Measurements from ENCODE around the gene ACCS.

Gene ACCS

DNA sequence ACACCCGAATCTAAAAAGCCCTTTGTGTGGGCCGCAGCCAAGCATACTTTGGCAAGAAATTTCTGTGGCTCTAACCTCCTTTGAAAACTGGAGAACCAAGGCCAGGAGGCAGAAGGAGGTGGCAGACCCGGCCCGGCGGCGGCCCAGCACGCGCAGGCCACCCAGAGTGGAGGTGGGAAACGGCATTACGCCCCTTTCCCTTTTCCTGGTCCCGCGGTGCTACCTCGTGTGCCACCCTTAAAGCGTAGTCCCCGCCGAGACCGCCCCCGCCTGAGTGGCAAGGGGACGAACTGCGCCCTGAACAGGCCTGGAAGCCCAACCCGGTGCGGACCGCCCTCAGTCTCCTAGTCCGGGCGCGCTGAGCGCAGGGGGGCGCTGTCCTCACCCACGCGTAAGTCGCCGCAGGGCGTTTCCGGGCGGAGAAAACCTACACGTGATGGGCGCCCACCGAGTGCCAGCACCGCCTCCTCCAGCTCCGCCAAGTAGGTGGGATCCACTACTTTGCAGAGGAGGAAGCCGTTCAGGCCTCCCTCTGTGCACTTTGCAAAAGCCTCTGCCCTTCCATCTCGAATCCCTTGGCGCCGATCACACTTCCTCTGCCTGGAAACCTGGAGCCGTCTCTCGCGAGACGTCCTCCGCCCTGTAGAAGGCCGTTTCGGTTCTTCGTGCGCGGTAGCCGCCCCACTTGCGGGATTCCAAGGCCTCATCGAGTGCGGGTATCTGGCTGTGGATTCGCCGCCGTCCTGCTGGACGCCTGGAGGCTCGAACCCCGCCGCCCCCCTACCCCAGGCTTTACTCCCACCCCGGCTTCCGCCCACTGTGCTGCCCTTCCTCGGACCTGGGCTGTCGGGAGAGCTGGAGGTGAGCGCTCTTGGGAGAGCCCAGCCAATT lies at the start of gene ACCS:
ACCS (plus strand) TSS at position 430 of the 891 bp plus-strand sequence. CDS start 1,358 bp downstream, outside the sequence.
- peak; percentile 80 for DNase-seq

DNA sequence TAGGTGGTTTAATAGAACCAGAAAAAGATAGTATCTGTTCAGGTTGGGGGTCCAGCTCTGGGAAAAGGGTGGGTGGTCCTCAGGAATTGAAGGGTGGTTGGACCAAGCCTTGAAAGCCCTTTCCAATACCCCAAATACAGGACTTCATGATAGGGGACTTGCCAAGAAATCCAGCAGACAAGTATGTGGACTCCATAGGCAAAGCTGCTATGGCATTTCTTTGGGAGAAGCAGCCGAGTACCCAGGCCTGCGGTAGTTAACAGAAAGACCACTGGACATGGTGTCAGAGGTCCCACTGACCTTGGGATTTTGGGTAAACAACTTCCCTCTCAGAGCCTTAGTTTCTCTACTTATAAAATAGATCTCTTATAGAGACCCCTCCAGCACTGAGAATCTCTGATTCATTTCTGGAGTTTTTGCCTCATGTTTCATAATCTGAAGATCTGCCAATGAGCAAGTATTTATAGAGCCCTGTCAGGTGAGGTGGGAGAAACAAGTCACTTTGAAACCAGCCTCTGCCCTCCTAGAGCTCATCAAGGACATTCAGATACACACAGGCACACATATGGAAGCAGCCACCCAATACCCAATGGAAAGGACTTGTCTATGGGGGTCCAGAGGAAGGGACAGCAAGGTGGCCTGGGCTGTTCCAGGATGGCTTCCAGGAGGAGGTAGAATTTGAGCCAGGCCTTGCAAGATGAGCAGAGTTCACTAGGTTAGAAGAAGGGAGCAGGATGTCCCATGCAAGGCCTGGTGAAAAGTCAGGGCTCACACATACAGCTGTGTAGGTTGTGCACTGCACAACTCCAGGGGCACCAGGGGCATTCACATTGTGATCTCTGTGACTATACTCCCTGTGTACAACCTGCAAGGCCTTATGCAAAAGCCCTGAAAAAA lies 49.3 kb upstream of the ACCS start:
- DNase-seq: no peak

DNA sequence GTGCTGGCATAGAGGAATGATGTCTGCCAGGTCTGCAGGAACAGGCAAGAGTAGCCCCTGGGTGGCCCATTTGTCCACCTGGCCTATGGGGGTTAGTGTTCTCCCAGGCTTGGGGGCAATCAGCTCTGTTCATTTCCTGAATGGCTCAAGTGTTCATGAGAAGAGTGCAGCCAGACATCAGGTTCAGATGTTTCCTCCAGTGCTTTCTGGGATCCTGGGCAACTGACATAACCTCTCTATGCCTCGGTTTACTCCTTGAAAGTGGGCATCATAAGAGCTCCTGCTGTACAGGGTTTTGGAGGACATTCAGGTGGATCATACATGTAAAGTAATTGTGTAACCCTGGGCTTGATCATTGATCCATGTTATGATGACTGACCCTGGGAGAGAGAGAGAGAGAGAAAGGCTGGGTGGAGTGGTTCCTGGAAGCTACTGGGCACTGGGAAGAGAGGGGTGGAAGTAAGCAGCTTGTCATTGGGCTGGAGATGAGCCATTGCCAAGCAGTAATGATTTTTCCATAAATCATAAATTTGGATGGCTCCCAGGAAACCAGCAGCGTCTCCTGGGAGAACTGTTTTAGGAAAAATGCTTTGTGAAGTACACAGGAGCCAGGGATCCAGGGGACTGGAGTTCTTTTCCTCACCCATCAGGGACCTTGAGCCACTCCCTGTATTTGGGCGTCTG lies 48.5 kb upstream of the ACCS start:
- no peak for DNase-seq

- DNase-seq: no peak
These were observed 47.9 kb upstream of the ACCS start for GRCh38 chr11:44018127-44018521.

DNA sequence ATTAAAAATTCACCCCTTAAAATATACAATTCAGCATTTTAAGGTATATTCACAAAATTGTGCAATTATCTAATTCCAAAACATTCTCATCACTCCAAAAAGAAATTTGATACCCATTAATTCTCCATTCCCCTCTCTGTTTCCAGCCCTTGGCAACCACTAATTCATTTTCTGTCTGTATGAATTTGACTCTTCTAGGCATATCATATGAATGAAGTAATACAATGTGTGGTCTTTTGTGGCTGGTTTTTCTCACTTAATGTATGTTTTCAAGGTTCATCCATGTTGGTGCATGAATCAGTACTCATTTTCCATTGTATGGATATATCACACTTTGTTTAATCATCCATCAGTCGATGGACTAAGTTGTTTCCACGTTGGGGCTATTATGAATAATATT lies 47.2 kb upstream of the ACCS start:
- no peak for DNase-seq

GRCh38 chr11:44024977-44025376 lies 41.1 kb upstream of the ACCS start:
- DNase-seq: no peak

DNA sequence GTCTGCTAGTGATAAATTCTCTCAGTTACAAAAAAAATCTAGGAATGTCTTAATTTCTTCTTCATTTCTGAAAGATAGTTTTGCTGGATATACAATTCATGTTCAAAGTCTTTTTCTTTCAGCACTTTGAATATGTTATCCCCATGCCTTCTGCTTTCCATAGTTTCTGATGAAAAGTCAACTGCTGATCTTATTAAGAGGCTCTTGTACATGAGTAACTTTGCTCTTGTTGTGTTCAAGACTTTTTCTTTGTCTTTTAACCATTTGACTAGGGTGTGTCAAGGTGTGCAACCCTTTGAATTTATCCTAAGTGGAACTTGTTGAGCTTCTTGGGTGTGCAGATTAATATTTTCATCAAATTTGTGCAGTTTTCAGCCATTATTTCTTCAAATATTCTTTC lies 40.3 kb upstream of the ACCS start:
- DNase-seq: no peak

DNA sequence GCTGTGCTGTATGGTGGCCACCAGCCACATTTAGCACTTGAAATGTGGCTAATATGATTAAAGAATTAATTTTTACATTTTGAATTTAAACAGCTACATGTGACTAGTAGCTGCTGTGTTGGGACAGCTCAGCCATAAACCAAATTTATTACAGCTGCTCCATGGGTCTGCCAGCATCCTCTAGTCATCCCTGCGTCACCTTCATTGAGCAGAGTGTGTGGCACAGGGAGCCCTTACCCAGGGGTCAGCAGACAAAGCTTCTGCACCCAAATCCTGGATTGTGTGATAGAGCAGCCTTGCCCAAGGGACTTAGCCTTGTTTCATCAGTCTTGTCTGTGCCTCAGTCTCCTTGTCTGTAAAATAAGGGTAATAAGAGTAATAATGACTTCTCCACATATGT lies 37.7 kb upstream of the ACCS start:
- no peak for DNase-seq

DNA sequence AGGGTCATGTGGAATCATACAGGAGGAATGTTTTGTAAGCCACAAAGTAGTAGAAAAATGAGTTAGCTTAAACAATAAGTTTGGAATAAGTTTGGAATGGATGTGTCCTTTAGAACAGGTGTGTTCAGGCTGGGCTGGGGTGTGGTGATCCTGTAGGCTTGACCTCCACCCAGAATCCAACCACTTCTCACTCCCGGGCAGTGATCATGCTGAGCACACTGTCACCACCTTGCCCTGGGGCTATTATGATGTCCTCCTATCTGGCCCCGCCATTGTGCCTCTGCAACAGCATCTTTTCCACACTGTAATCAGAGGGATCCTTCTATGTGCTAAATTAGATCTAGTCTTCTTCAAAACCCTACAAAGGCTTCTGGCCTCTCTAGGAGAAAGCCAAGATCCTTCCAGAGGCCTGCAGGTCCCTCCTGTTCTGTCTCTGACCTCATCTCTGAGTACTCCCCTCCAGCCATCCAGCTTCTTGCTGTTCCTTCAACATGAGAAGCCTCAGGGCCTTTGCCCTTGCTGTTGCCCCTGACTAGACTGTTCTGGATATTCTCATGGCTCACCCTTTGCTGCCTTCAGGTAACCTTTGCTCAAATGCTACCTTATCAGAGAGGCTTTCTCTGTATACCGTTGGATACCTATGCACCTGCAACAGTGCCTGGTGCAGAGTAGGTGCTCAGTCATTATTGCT lies 37.1 kb upstream of the ACCS start:
- no peak for DNase-seq

- DNase-seq: no peak
These were observed 36.6 kb upstream of the ACCS start for GRCh38 chr11:44029507-44029845.

DNA sequence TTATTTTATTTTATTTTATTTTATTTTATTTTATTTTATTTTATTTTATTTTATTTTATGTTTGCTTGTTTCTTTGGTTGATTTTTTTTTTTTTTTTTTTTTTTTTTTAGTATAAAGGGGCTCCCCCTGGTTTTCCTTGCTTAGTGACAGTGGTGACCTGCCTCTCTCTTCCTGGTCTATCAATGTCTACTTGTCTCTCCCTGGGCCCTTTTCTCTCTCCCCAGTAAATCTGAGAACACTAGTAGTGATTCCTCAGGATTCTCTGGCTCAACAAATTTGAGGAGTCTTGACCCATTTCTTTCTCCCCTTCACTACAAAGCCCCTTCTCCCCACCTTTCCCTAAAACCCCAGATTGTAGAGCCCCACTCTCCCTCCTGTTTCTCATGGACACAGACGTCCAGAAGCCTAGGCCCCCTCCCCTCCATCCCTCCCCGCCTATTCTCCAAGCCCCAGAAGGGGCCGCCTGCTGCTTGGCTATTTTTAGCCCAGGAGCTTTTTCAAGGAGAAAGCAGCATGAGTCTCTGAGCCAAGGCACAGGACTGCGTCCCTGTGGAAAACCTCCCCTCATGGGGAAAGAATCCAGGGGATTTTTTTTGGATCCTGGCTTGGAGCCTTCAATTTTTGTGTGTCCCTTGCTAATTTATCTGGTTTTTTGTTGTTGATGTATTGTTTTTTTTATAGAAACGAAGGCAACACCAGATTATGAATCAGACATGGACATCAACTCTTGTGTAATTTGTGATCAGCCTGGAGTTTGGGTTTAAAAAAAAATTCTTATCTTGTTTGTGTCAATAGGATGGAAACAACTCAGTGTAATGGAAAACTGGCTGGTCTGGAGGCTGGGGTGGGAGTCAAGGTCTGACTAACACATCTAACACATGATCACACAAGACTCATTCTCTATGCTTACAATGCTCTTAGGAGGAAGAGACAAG lies 35.8 kb upstream of the ACCS start:
- DNase-seq: no peak

GRCh38 chr11:44030996-44031395 lies 35.1 kb upstream of the ACCS start:
- no peak for DNase-seq

GRCh38 chr11:44031549-44031948 lies 34.5 kb upstream of the ACCS start:
- DNase-seq: no peak

DNA sequence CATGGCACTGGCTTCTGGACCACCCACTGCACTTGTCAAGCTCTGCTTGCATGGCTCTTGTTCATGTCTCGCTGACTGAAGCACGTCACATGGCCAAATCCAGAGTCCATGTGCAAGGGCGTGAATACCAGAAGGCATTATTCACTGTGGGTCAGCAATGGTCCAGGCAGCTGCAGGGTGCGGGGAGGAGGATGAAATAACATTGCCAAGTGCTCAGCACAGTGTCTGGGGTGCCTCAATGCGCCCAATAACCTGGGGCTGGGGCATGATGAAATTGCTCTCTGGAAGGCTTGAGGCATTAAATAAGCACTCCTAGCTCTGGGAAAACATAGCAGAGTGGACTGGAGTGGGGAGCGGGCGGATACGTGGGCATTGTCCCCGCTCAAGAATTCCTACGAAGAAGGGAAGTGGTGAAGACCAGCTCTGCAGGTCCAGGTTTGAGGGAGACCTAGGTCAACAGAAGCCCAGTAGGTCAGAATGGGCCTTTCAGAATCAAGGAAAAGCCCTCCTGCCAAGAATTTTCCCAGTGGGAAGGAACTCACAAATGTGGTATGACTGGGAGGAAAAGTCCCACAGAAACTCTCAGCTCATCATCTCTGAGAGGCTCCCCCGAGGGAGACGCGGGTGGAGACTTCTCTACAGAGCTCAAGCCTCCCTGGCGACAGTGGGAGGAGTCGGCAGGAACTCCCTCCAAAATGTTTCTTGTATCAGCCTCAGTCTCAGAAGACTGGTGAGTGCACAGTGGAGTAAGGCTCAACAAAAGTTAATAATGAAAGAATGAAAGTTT lies 33.6 kb upstream of the ACCS start:
- DNase-seq: no peak

DNA sequence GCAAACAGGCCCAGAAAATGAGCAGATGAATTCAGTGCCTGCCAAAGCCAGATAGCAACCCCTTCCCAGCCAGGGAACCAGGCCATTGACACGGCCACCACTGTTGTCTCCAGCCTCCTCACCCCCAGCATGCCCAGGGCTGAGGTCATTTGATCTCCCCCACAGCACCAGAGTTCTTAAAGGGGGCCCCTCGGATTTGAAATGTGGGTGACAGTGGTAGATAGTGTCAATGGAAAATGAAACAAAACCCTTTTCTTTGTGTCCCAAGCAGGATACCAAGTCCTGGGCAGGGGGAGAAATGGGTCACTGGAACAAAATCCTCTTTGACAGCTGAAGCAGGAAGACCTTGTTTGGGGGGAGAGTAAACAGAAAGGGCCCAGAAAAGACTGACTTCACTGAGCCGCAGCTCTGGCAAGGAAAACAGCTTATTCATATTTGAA lies 32.6 kb upstream of the ACCS start:
- no peak for DNase-seq

GRCh38 chr11:44033856-44034255 lies 32.2 kb upstream of the ACCS start:
- DNase-seq: no peak

DNA sequence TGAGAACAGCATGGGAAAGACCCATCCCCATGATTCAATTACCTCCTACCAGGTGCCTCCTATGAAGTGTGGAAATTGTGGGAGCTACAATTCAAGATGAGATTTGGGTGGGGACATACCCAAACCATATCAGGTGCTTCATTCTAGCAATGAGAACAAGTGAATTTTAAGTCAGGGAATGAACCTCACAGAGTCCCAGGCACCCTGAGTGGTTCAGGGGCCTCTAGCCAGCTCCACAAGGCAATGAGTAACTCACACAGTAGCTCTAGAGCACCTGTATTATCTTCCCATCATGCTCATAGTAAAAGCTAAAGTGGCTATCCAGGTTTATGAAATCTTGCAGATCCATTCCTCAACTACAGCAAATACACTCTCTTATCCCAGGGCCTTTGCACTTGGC lies 31.4 kb upstream of the ACCS start:
- no peak for DNase-seq

GRCh38 chr11:44036811-44037657 lies 29.0 kb upstream of the ACCS start:
- DNase-seq: no peak

- DNase-seq: no peak
These were observed 28.4 kb upstream of the ACCS start for GRCh38 chr11:44037658-44037998.

DNA sequence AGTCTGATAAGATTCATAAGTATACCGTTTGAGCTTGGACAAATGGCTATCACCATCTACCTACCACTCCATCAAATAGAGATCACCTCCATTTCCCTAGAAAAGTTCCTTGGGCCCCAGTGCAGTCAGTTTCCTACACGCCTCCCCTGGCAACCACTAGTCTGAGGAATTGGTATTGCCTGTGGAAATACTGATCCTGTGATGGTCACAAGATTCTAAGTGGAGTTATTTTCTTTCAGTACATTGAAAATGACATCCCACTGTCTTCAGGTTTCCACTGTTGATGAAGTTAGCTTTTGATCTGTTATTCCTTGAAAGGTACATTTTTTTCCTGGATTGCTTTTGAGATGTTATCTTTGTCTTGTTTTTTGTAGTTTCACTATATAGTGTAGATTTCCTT lies 22.9 kb upstream of the ACCS start:
- no peak for DNase-seq

All from activated CD4-positive, alpha-beta T cell treated with anti-CD3 and anti-CD28 coated beads for 1 hour (primary cell).